Transverse colon (tissue), 4 donors: Measurements from ENCODE around the gene CTBP2.

Source experiments
- CTCF ChIP-seq, 5 experiments: fragments of 200-600 bp in 3 of 5; fragments of 450-650 bp in 2 of 5; sonication (generic) in 3 of 5; IDR thresholded peaks; 1 replicate in 2 of 5; 2 replicates in 3 of 5; pipeline ENCODE4 v1.5.1; 2016 to 2017; ENCODE audit warnings: antibody characterized with exemption in 5 of 5, inconsistent platforms in 3 of 5, mild to moderate bottlenecking in 2 of 5, moderate library complexity in 1 of 5
- POLR2A ChIP-seq: fragments of 450-650 bp; IDR thresholded peaks from one replicate; pipeline ENCODE4 v1.6.1; 2016; ENCODE audit warnings: antibody characterized with exemption, mild to moderate bottlenecking, moderate library complexity
- POLR2AphosphoS5 ChIP-seq, 3 donors: sonication (generic); formaldehyde crosslinking; IDR thresholded peaks; one replicate each; pipeline ENCODE4 v1.6.1; 2016; ENCODE audit warnings: antibody characterized with exemption in 3 of 3

- TF ChIP-seq CTCF (IDR thresholded peaks at IDR 0.05) (no peak), POLR2AphosphoS5 (IDR thresholded peaks at IDR 0.05) (no peak), POLR2A (no peak)
Measured at GRCh38 chr10:125203186-125203800, 42.9 kb upstream of the CTBP2 start.
